Stimulated activated CD8-positive, alpha-beta memory T cell treated with anti-CD3 and anti-CD28 coated beads, Interleukin-12 subunit alpha, Interleukin-12 subunit beta, amount 100 ng/mL, for 24 hours (primary cell): Measurements from ENCODE around the gene SRSF3.

Experiments used
- DNase-seq: peaks from one replicate; pipeline ENCODE4 v3.0.0-alpha.2; 2020; ENCODE audit errors: extremely low read depth

Gene SRSF3

GRCh38 chr6:36623547-36624459 lies 29.6 kb downstream of the SRSF3 start:
- DNase-seq, result peak; percentile 40

- DNase-seq, result no peak
These were observed 30.4 kb downstream of the SRSF3 start for GRCh38 chr6:36624461-36625157.

- DNase-seq, result no peak
These were observed 31.2 kb downstream of the SRSF3 start for GRCh38 chr6:36625158-36625919.

GRCh38 chr6:36626636-36627035 lies 32.5 kb downstream of the SRSF3 start:
- DNase-seq, result no peak

GRCh38 chr6:36627141-36627540 lies 33.0 kb downstream of the SRSF3 start:
- no peak for DNase-seq

GRCh38 chr6:36627801-36628246 lies 33.7 kb downstream of the SRSF3 start:
- DNase-seq, result no peak

GRCh38 chr6:36629784-36630183 lies 35.6 kb downstream of the SRSF3 start:
- no peak for DNase-seq

- no peak for DNase-seq
These were observed 37.3 kb downstream of the SRSF3 start for GRCh38 chr6:36631326-36632011.

- DNase-seq, result no peak
These were observed 39.2 kb downstream of the SRSF3 start for GRCh38 chr6:36633370-36633769.

GRCh38 chr6:36633915-36634314 lies 39.8 kb downstream of the SRSF3 start:
- no peak for DNase-seq

GRCh38 chr6:36634317-36635108 lies 40.4 kb downstream of the SRSF3 start:
- no peak for DNase-seq

GRCh38 chr6:36636283-36636682 lies 42.1 kb downstream of the SRSF3 start:
- no peak for DNase-seq

- DNase-seq, result no peak
These were observed 42.7 kb downstream of the SRSF3 start for GRCh38 chr6:36636687-36637418.

- DNase-seq, result no peak
These were observed 44.4 kb downstream of the SRSF3 start for GRCh38 chr6:36638579-36638978.

- DNase-seq, result no peak
These were observed 45.1 kb downstream of the SRSF3 start for GRCh38 chr6:36639171-36639808.

- DNase-seq, result no peak
These were observed 47.4 kb downstream of the SRSF3 start for GRCh38 chr6:36641543-36641942.

GRCh38 chr6:36642913-36643817 lies 49.0 kb downstream of the SRSF3 start:
- no peak for DNase-seq

GRCh38 chr6:36643977-36644376 lies 49.8 kb downstream of the SRSF3 start:
- no peak for DNase-seq

GRCh38 chr6:36649086-36649485 lies 54.9 kb downstream of the SRSF3 start:
- DNase-seq, result no peak
